KMS-11 (cell line): ENCODE measurements around the gene C17orf100.

Experiments
- H2AFZ ChIP-seq: fragments of 200-600 bp; sonication (generic); 2 replicates; pipeline ENCODE4 v1.6.1; 2016; ENCODE audit warnings: antibody characterized with exemption, mixed run types, low read depth
- H3K27ac ChIP-seq: fragments of 200-600 bp; sonication (generic); 2 replicates; pipeline ENCODE4 v1.6.1; 2016; ENCODE audit warnings: mild to moderate bottlenecking, mixed run types
- H3K27me3 ChIP-seq: fragments of 200-600 bp; sonication (generic); 2 replicates; pipeline ENCODE4 v1.6.1; 2017; ENCODE audit warnings: mild to moderate bottlenecking, low read depth, mixed run types, moderate library complexity; ENCODE audit not compliant: insufficient read depth
- H3K36me3 ChIP-seq: fragments of 200-600 bp; sonication (generic); 2 replicates; pipeline ENCODE4 v1.6.1; 2017; ENCODE audit warnings: mild to moderate bottlenecking, mixed run types; ENCODE audit not compliant: insufficient read depth
- H3K4me1 ChIP-seq: fragments of 200-600 bp; sonication (generic); 2 replicates; pipeline ENCODE4 v1.6.1; 2016; ENCODE audit warnings: mild to moderate bottlenecking, low read depth, mixed run types; ENCODE audit not compliant: poor library complexity, severe bottlenecking
- H3K4me2 ChIP-seq: fragments of 200-600 bp; sonication (generic); 2 replicates; pipeline ENCODE4 v1.7.0; 2016; ENCODE audit warnings: mild to moderate bottlenecking, mixed run types
- H3K4me3 ChIP-seq: fragments of 200-600 bp; sonication (generic); IDR thresholded peaks from 2 replicates; pipeline ENCODE4 v1.6.1; 2017; ENCODE audit warnings: low read depth, low read length, mixed read lengths; ENCODE audit not compliant: insufficient read depth
- H3K79me2 ChIP-seq: fragments of 200-600 bp; sonication (generic); 2 replicates; pipeline ENCODE4 v1.6.1; 2016; ENCODE audit warnings: low read depth, mixed run types; ENCODE audit not compliant: insufficient read depth
- H3K9ac ChIP-seq: fragments of 200-600 bp; sonication (generic); 2 replicates; pipeline ENCODE4 v1.6.1; 2016; ENCODE audit warnings: mild to moderate bottlenecking, mixed run types
- H4K20me1 ChIP-seq: fragments of 200-600 bp; sonication (generic); 2 replicates; pipeline ENCODE4 v1.6.1; 2016; ENCODE audit warnings: mild to moderate bottlenecking, mixed run types; ENCODE audit not compliant: insufficient read depth
- TF ChIP-seq, protein P1 (sequence below): fragments of 200-600 bp; sonication (generic); conservative IDR thresholded peaks from 2 replicates; pipeline ENCODE4 v1.6.1; 2017; ENCODE audit warnings: low read depth, mild to moderate bottlenecking, antibody characterized with exemption, low read length, moderate library complexity, mixed read lengths

The C17orf100 gene

DNA sequence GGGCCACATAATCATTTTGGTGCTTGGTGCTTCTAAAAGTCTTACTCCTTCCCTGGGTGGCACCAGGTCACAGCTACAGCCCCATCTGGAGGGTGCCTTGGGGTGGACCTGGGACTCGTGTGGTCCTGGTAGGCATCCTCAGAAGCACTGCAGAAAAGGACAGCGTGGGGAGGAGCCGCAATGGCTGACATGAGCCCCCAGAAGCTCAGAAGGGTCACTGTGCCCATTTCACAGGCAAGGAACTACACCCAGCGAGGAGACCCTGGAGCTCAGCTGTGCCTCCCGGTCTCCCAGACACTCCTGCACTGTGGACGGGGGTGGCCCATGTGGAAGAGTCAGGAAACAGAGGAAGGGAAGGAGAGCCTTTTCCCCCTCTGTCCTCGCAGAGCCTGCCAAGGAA lies 26.4 kb downstream of the C17orf100 start:
- H3K4me3 ChIP-seq, result no peak overlapping the region
- H4K20me1 ChIP-seq, result no peaks in the 10 kb centered on the region
- H3K4me2 ChIP-seq, result no peak overlapping the region; the same call in 1 of the 2 replicates
- no peaks in the 10 kb centered on the region for H3K79me2 ChIP-seq
- H3K27ac ChIP-seq, result no peak overlapping the region
- H3K27me3 ChIP-seq, result no peaks in the 10 kb centered on the region
- no peak overlapping the region for H2AFZ ChIP-seq
- H3K9ac ChIP-seq, result no peak overlapping the region
- TF ChIP-seq, protein P1, sequence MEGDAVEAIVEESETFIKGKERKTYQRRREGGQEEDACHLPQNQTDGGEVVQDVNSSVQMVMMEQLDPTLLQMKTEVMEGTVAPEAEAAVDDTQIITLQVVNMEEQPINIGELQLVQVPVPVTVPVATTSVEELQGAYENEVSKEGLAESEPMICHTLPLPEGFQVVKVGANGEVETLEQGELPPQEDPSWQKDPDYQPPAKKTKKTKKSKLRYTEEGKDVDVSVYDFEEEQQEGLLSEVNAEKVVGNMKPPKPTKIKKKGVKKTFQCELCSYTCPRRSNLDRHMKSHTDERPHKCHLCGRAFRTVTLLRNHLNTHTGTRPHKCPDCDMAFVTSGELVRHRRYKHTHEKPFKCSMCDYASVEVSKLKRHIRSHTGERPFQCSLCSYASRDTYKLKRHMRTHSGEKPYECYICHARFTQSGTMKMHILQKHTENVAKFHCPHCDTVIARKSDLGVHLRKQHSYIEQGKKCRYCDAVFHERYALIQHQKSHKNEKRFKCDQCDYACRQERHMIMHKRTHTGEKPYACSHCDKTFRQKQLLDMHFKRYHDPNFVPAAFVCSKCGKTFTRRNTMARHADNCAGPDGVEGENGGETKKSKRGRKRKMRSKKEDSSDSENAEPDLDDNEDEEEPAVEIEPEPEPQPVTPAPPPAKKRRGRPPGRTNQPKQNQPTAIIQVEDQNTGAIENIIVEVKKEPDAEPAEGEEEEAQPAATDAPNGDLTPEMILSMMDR, result no peak
- no peaks in the 10 kb centered on the region for H3K4me1 ChIP-seq
- no peaks in the 10 kb centered on the region for H3K36me3 ChIP-seq

DNA sequence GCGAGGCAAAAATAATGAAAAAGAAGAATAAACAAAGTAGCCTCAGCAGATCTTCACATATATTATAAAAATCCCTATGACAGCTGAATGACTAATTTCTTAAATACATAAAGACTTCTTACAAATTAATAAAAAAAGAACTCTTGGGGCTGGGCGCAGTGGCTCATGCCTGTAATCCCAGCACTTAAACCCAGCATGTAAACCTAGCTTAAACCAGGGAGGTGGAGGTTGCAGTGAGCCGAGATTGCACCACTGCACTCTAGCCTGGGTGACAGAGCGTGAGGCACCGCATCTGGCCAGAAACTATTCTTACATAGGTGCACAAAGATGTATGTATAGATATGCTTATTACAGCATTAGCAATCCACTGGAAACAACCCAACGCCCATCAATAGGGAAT lies 27.7 kb downstream of the C17orf100 start:
- Histone ChIP-seq H3K4me1 (no peaks in the 10 kb centered on the region), H3K9ac (no peak overlapping the region), H3K36me3 (no peaks in the 10 kb centered on the region), H3K27me3 (no peaks in the 10 kb centered on the region), H3K27ac (no peak overlapping the region), H3K79me2 (no peaks in the 10 kb centered on the region), H4K20me1 (no peaks in the 10 kb centered on the region), H3K4me3 (no peak overlapping the region), H2AFZ (no peak overlapping the region), H3K4me2 (no peak overlapping the region)
- TF ChIP-seq, protein P1, result no peak

DNA sequence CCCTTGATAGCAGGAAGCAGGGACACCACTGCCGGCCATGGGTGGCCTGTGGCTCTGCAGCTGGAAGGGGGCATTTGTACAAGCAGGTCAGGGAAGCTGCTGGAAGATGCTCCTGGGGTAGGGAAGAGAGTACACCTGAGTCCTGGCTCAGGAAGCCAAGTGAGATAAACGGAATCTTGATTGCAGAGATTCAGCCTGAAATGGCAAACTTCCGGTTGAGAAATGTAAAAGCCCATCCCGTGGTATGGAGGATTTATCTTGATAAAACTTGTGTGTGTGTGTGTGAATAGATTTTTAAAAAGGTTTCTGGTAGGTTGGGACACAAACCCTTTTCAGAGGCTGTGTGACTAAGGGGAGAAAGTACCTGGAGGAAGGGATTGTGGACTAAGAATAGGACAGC lies 29.6 kb downstream of the C17orf100 start:
- no peaks in the 10 kb centered on the region for H4K20me1 ChIP-seq
- H3K9ac ChIP-seq, result no peak overlapping the region
- H3K4me2 ChIP-seq, result no peak overlapping the region
- TF ChIP-seq, protein P1, result no peak
- H2AFZ ChIP-seq, result no peak overlapping the region
- H3K36me3 ChIP-seq, result no peaks in the 10 kb centered on the region
- no peak overlapping the region for H3K4me3 ChIP-seq
- no peaks in the 10 kb centered on the region for H3K4me1 ChIP-seq
- H3K27me3 ChIP-seq, result no peaks in the 10 kb centered on the region
- no peaks in the 10 kb centered on the region for H3K79me2 ChIP-seq
- H3K27ac ChIP-seq, result no peak overlapping the region

DNA sequence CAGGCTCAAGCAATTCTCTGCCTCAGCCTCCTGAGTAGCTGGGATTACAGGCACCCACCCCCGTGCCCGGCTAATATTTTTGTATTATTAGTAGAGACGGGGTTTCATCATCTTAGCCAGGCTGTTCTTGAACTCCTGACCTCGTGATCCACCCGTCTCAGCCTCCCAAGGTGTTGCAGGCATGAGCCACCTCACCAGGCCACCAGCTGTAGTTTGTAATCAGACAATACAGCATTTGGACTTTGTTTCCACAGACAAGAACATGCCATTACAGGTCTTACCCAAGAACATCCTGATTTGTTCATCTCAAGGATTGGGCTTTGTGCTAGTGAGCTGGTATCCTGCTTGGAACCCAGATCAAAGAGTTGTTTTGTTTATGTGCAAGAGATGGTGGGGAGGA lies 30.1 kb downstream of the C17orf100 start:
- Histone ChIP-seq H3K9ac (no peak overlapping the region), H3K79me2 (no peaks in the 10 kb centered on the region), H3K4me3 (no peak overlapping the region), H3K27ac (no peak overlapping the region), H4K20me1 (no peaks in the 10 kb centered on the region), H2AFZ (no peak overlapping the region), H3K4me1 (no peaks in the 10 kb centered on the region), H3K4me2 (no peak overlapping the region), H3K36me3 (no peaks in the 10 kb centered on the region), H3K27me3 (no peaks in the 10 kb centered on the region)
- TF ChIP-seq, protein P1, result no peak
